HG03520 (cell line): ENCODE data around the gene GJB3.
"Not testable (repeated sequence)": the region's sequence is repeated elsewhere in the genome, so short reads cannot be mapped to it uniquely, and the experiment has no call there.

Source experiments
- ATAC-seq: cut with Tn5 transposase; IDR thresholded peaks from one replicate; pipeline ENCODE4 v1.9.1; 2021; ENCODE audit warnings: mild to moderate bottlenecking, moderate library complexity; ENCODE audit not compliant: unreplicated experiment

Gene GJB3

DNA sequence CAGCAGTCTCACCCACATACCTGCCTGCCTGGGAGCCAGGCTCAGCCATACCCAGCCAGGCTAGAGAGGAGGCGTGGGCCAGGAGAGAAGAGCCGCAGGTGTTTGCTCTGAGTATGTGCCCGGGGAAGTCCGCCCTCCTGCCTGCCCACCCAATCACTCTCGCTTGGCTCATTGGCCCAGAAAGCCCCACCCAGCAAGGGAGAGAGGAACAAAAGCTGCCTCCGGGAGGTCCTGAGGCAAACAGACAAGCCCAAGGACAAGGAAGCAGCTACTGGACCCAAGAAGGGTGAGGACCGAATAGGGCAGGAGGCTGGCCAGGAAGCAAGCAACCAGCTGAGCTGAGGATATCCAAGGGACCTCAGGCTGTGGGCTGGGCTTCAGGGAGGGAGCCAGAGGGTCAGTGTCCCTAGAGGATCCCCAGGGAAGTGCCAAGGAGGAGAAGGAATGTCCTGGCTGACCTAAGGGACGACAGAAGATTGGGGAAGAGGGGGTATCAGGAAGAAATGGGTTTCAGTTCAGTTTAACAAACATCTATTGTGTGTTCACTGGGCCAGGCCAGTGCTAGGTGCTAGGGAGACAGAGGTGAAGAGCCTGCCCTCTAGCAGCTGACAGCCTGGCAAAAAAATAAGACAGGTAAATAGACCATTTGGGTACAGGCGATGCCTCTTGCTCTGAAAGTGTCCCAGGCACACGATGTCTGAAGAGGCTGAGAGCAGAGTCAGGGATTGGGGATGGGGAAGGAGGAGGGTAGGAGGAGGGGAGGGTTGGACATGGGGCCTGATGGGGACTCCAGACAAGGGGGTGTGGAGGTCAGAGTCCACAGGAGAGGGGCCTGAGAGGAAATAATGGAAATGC is 21.3 kb upstream of the GJB3 start, which contains the start of gene GJB4:
Gene GJB4, plus strand, starts transcription at position 238 of the 855 bp plus-strand sequence. CDS start 1,515 bp downstream, outside the sequence.
- ATAC-seq = no peak

DNA sequence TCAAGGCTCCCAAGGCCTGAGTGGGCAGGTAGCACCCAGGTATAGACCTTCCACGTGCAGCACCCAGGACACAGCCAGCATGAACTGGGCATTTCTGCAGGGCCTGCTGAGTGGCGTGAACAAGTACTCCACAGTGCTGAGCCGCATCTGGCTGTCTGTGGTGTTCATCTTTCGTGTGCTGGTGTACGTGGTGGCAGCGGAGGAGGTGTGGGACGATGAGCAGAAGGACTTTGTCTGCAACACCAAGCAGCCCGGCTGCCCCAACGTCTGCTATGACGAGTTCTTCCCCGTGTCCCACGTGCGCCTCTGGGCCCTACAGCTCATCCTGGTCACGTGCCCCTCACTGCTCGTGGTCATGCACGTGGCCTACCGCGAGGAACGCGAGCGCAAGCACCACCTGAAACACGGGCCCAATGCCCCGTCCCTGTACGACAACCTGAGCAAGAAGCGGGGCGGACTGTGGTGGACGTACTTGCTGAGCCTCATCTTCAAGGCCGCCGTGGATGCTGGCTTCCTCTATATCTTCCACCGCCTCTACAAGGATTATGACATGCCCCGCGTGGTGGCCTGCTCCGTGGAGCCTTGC is 19.7 kb upstream of the GJB3 start:
- no peak for ATAC-seq

DNA sequence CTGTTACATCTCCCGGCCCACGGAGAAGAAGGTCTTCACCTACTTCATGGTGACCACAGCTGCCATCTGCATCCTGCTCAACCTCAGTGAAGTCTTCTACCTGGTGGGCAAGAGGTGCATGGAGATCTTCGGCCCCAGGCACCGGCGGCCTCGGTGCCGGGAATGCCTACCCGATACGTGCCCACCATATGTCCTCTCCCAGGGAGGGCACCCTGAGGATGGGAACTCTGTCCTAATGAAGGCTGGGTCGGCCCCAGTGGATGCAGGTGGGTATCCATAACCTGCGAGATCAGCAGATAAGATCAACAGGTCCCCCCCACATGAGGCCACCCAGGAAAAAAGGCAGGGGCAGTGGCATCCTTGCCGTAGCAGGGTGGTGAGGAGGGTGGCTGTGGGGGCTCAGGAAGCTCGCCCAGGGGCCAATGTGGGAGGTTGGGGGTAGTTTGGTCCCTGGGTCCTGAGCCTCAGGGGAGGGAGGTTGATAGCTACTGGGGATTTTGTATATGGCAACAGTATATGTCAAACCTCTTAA is 19.2 kb upstream of the GJB3 start:
- ATAC-seq = no peak

DNA sequence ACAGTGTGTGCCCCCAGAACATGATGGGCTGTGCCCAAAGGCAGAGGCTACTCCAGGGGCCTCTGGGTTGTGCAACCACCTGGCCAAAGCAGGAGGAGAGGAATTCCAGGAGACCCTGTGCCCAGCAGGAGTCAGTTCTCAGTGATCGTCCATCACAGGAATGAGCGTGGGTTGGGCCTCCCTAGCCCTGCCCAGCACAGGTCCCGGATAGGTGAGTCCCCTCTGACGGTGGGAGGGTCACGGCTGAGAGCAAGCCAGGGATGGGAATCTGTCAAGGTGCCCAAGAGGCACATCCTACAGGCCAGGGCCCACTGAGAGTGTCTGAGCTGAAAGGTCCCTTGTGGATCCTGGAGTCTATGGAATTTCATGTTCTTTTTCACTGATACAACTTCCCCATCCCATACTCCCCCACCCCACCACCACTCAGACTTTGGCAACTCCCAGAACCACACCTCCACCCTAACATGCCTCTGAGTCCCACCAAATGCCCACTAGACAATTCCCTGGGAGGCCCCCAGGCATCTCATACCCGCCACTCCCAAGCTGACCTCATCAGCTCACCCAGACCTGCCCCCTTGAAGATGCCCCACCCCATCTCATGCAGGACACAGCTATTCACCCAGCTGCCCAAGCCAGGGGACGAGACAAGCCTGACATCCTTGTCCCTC is 18.4 kb upstream of the GJB3 start:
- no peak for ATAC-seq

DNA sequence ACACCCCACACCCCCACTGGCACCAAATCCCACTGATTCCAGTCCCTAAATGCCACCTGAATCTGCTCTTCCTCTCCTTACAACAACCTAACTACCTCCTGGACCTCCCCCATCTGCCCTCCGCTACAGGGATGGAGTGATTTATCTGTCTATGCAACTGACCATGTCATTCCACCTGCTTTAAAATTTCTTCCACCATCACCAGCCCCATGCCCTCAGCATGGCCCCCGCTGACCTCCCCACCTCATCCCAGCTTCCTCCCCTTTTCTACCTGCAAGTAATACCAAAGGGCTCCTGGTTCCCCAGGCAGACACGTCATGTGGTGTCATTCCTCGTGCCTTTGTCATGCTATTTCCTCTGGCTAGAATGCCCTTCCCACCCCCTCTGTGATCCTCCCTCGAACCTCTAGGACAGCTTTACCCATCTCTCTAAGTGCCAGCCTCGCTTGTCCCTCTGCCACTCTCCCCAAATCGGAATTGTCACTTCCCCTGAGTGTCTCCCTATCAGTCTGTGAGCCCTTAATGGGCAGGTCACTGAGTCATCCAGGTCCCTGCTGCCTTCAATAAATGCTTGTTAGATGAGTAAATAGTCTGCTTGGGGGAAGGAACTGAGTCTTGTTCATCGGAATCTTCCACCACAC is 17.8 kb upstream of the GJB3 start:
- ATAC-seq = no peak

- ATAC-seq = no peak
These were observed 12.2 kb upstream of the GJB3 start for GRCh38 chr1:34768856-34769255.

DNA sequence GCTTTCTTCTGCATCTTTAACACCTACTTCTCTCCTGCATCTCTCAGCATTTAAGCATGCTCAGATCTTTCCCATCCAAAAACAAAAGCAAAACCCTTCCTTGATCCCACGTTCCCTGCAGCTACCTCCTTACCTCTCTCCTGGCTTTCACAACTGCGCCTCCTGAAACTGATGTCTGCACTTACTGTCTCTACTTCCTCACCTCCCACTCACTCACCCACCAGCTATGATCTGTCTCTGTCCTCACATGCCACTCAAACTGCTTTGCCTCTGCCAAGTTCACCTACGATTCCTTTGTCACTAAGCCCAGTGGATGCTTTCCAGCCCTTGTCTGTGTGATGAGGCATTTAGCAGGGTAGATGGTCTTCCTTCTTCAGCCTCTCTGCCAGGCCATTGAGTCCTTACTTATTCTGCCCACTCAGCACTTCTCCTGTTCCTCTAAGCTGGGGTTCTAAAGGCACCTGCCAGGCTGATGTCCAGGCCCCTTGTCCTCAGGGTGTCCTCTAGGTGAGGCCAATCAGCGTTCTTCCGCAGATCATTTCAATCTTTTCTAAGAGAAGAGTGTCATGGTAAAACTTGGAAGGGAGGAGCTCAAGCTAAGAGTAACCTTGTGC is 10.0 kb upstream of the GJB3 start:
- no peak for ATAC-seq

DNA sequence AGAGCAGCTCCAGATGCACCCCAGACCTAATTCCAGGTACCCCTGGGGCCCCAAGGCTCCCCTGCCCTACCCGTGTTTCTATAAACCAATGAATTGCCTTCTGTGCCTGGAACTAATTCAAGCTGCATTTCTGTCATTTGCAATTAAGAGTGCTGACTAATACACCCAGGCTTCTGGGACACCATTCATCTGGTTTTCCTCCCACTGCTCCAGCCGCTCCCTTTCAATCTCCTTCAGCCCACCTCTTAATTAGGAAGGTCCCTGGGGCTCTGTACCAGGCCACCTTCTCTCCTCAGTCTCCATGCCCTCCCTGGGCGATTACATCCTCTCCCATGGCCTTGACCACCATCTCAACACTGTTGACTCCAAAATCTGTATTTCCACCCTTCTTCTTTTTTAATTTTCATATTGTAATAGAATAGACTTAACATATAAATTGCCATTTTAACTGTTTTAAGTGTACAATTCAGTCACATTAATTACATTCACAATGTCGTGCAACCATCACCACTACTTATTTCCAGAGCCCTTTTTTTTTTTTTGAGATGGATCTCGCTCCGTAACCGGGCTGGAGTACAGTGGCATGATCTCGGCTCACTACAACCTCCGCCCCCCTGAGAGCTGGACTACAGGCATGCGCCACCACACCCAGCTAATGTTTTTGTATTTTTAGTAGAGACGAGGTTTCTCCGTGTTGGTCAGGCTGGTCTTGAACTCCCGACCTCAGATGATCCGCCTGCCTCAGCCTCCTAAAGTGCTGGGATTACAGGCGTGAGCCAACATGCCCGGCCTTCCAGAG is 9.2 kb upstream of the GJB3 start:
- ATAC-seq = no peak

DNA sequence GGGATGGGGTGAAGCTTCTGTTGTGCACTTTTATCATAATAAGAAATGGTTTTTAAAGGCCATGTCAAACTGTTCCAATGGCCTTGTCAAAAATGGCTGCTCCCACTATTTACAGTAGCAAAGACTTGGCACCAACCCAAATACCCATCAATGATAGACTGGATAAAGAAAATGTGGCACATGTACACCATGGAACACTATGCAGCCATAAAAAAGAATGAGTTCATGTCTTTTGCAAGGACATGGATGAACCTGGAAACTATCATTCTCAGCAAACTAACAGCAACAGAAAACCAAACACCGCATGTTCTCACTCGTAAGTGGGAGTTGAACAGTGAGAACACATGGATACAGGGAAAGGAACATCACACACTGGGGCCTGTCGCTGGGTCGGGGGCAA is 7.9 kb upstream of the GJB3 start:
- not testable (repeated sequence) for ATAC-seq

DNA sequence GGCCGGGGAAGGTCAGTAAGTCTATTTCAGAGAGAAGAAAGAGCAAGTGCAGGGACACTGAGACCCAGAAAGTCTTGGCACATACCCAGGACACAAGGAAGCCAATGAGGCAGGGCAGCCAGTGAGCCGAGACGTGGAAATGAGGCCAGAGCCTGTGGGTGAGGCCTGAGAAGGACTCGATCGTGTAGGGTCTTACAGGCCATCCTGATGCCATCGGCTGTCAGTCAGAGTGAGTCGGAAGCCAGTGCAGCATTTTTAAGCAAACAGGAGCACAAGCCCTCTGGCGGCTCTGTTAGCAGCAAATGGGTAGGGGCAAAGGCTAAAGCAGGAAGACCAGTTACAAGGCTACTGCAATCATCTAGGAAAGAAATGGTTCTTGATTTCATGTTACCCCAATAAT is 6.1 kb upstream of the GJB3 start:
- ATAC-seq = no peak

DNA sequence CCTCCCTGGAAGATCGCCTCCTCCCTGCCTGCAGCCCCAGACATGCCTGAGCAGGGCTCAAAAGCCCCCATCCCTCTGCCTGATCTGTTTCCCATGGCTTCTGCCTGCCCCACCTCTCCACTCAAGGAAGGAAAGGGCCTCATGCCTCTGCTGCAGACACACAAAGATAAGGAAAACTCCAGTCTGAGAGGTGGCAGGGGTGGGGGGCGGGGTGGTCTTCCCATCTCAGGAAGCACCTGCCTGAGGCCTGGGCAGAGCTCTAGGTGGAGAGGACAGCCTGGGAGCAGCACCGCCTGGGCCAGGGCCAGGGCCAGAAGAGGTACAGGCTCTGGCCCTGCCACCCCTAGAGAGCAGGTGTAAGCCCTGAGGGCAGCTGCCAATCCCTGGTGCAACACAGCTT is 4.1 kb upstream of the GJB3 start:
- no peak for ATAC-seq

DNA sequence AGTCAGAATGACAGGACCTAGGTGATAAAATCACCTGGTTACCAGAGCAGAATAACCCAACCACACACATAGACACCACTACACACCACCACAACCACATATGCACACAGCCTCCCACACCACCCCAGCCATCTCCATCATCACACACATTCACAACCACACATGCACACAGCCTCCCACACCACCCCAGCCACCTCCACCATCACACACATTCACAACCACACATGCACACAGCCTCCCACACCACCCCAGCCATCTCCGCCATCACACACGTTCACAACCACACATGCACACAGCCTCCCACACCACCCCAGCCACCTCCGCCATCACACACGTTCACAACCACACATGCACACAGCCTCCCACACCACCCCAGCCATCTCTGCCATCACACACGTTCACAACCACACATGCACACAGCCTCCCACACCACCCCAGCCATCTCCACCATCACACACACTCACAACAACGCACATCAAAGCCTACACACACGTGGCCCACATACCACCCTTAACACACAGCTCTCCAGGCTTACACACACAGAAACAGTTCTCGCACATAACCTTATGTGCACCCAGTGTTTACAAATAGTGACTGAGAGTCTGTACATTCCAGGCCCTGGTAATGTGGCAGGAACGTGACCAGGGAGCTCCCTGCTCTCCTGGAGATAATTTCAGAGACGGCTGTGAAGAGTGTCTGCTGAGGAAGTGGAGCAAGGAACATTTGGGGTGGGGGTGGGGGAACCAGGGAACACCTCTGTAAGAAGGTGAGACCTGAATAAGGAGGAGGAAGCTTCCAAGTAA is 3.3 kb upstream of the GJB3 start:
- no peak for ATAC-seq

- no peak for ATAC-seq
These were observed 2.6 kb upstream of the GJB3 start for GRCh38 chr1:34778381-34778780.

- ATAC-seq = no peak
These were observed 2.0 kb upstream of the GJB3 start for GRCh38 chr1:34779005-34779404.

DNA sequence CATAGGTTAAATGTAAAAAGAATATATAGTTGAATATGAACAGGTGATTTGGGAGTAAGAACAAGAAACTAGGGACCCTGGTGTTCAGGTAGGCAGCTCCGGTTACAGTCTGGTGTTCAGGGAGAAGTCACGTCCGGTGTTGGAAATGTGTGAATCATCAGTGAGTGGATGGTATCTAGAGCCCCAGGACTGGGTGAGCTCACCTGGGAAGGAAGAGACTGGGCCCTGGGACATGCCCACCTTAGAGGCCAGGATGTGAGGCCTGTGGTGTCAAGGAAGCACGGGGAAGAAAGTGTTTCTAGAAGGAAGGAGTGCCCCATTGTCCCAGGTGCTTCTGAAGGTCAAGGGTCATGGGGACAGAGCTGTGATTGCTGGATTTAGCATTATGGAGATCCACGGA is 1.5 kb upstream of the GJB3 start:
- ATAC-seq = no peak

GRCh38 chr1:34779962-34780361 is 1.1 kb upstream of the GJB3 start:
- no peak for ATAC-seq

- no peak for ATAC-seq
These were observed 486 bp upstream of the GJB3 start for GRCh38 chr1:34780528-34780927.

- ATAC-seq = no peak
These were observed 904 bp downstream of the GJB3 start for GRCh38 chr1:34781844-34782391.

DNA sequence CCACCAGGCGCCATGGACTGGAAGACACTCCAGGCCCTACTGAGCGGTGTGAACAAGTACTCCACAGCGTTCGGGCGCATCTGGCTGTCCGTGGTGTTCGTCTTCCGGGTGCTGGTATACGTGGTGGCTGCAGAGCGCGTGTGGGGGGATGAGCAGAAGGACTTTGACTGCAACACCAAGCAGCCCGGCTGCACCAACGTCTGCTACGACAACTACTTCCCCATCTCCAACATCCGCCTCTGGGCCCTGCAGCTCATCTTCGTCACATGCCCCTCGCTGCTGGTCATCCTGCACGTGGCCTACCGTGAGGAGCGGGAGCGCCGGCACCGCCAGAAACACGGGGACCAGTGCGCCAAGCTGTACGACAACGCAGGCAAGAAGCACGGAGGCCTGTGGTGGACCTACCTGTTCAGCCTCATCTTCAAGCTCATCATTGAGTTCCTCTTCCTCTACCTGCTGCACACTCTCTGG is 3.8 kb downstream of the GJB3 start:
- ATAC-seq = no peak
